ENCODE measurements around the gene SLC47A1.

DNA sequence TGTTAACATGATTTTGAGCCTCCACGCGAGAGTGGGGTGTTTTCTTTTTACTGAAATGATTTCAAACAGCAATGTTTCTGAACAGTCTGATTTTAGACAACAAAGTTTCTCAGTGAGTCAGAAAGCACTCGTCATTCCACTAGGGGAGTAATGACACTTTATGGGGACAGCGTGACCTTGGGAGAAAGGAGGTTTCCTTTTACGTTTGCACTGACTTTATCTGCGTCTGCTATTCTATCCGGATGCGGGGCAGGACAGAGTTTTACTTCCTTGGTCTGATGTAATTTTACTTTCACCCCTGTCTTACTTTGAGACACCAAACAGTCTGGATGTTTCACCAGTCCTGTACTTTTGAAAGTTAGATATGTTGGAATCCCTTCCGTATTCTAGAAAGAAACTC is 20.7 kb downstream of the SLC47A1 start:
- TF ChIP-seq POLR2A (IDR thresholded peaks at IDR 0.05): no peak
- TF ChIP-seq, protein P1, sequence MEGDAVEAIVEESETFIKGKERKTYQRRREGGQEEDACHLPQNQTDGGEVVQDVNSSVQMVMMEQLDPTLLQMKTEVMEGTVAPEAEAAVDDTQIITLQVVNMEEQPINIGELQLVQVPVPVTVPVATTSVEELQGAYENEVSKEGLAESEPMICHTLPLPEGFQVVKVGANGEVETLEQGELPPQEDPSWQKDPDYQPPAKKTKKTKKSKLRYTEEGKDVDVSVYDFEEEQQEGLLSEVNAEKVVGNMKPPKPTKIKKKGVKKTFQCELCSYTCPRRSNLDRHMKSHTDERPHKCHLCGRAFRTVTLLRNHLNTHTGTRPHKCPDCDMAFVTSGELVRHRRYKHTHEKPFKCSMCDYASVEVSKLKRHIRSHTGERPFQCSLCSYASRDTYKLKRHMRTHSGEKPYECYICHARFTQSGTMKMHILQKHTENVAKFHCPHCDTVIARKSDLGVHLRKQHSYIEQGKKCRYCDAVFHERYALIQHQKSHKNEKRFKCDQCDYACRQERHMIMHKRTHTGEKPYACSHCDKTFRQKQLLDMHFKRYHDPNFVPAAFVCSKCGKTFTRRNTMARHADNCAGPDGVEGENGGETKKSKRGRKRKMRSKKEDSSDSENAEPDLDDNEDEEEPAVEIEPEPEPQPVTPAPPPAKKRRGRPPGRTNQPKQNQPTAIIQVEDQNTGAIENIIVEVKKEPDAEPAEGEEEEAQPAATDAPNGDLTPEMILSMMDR (IDR thresholded peaks at IDR 0.05): no peak
